HG03108 (cell line): ENCODE data around the gene USP21.
"Not testable (repeated sequence)": the region's sequence is repeated elsewhere in the genome, so short reads cannot be mapped to it uniquely, and the experiment has no call there.

ENCODE experiments used
- ATAC-seq: cut with Tn5 transposase; IDR thresholded peaks from one replicate; pipeline ENCODE4 v1.9.1; 2021; ENCODE audit warnings: moderate library complexity; ENCODE audit not compliant: unreplicated experiment

USP21 gene, protein sequence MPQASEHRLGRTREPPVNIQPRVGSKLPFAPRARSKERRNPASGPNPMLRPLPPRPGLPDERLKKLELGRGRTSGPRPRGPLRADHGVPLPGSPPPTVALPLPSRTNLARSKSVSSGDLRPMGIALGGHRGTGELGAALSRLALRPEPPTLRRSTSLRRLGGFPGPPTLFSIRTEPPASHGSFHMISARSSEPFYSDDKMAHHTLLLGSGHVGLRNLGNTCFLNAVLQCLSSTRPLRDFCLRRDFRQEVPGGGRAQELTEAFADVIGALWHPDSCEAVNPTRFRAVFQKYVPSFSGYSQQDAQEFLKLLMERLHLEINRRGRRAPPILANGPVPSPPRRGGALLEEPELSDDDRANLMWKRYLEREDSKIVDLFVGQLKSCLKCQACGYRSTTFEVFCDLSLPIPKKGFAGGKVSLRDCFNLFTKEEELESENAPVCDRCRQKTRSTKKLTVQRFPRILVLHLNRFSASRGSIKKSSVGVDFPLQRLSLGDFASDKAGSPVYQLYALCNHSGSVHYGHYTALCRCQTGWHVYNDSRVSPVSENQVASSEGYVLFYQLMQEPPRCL

DNA sequence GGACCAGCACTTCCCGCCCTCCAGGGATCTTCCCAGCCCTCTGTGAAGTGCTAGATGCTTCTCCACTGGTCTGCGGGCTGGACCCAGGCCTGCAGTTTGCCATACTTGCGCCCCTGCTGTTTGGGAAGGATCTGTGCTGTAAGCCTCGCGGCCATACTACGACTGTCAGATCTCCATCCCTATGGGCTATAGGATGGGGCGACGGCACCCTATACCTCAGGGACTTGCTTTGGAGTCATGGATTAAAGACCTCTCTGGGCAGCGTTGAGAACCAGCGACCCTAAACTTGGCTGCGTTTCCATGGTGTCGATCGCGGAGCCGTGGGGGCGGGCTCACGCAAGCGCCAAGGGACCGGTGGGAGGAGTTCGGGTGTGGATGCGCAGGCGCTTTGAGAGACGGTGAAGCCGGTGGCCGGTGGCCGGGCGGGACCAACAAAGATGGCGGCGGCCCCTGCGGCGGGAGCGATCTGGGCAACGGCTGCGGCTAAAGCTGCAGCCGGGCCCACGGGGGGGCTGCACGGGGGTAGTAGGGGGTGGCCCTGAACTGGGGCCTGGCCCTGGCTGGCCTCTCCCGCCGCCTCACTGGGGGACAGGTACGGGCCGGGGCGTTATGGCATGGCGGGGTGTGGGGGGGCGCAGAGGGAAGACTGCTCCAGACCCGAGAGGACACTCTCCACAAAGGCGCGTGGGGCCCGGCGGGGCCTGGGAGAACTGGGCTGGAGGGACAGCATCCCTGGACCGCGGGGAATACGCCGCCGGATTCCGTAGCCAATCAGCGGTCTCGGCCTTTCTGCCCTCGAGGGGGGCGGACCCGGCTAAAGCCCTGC is at the start of gene USP21:
Gene USP21 (plus strand): TSS at position 414 of the 826 bp plus-strand sequence. CDS start 1,141 bp downstream, outside the sequence.
- ATAC-seq: peak; percentile 87

- ATAC-seq: no peak
Measured at GRCh38 chr1:161111117-161111516, 48.2 kb upstream of the USP21 start.

GRCh38 chr1:161111527-161111926 is 47.8 kb upstream of the USP21 start:
- no peak for ATAC-seq

GRCh38 chr1:161113915-161114314 is 45.4 kb upstream of the USP21 start:
- ATAC-seq: no peak

DNA sequence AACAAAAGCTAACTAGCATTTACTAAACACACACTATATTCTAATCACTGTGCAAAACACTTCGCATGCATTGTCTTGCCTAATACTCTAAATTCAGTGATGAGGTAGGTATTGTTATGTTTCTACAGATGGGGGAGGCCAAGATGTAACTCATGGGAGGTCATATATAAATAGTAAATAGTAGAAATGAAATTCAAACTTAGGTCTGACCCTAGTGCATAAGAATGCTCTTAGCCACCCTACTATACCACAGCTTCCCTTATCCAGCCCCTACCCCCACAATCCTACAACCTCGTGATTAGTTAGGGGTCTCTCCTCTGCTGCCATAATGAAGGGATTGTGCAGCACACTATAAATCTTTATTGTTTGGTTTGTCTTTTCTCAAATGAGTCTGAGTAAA is 44.7 kb upstream of the USP21 start:
- no peak for ATAC-seq

DNA sequence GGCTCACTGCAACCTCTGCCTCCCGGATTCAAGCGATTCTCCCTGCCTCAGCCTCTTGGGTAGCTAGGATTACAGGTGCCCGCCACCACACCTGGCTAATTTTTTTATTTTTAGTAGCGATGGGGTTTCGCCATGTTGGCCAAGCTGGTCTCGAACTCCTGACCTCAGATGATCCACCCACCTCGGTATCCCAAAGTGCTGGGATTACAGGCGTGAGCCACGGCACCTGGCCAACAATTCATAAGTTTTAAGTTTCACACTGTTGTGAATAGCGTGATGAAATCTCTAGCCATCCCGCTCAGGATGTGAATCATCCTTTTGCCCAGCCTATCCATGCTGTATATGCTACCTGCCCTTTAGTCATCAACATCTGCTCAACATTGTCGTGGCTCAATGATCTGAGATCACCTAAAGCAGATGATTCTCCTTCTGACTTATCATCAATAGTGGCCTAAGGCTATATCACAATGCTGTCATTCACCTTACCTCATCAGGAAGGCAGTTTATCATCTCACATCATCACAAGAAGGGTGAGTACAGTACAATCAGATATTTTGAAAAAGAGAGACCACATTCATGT is 44.1 kb upstream of the USP21 start:
- no peak for ATAC-seq

GRCh38 chr1:161115961-161116360 is 43.3 kb upstream of the USP21 start:
- not testable (repeated sequence) for ATAC-seq

DNA sequence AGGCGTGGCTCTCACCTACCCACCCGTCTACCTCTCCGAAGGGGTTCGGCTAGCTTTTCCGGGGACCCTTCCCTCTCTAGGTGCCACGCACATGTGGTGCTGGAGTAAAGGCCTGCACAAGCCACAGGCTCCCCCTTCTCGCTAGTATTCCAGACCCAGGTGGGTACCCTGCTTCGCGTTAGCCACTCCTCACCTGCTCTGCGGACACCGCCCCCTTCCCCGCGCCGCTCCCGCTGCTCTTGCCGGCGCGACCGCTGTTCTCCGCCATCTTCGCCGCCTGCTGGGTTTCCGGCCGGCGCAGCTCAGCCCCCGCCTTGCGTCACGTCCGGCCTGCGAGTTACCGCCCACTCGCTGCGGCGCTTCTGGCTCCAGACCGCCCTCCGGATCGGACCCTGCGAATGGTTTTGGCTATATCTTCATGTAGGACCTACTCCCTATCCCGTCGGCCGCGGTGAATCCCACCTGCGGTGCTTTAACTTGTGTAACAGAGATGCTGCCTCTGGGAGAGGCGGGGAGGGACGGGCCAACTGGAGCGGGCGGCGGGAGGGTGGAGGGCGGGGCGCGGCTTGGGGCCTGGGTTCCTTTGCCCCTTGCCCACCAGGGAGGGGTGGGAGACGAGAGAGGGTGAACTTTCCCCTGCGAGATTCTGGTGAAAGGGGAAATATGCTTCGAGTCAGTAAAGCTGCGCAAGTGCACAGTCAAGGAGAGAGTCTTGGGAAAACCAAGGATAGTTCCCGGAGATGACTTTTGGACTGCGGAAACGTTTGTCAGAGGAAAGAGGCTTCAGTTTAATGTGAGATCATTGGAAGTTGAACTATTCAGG is 41.3 kb upstream of the USP21 start, which contains the start of the genes NIT1 and PFDN2:
Gene NIT1 (plus strand): TSS at position 347 of the 823 bp plus-strand sequence. CDS start 72 bp downstream, at position 419.
Gene PFDN2 (minus strand): TSS at position 279 of the 823 bp plus-strand sequence. CDS start 11 bp downstream, at position 268.
- peak; percentile 83 for ATAC-seq

- ATAC-seq: peak; percentile 40
Measured at GRCh38 chr1:161119092-161119903, 40.0 kb upstream of the USP21 start.

DNA sequence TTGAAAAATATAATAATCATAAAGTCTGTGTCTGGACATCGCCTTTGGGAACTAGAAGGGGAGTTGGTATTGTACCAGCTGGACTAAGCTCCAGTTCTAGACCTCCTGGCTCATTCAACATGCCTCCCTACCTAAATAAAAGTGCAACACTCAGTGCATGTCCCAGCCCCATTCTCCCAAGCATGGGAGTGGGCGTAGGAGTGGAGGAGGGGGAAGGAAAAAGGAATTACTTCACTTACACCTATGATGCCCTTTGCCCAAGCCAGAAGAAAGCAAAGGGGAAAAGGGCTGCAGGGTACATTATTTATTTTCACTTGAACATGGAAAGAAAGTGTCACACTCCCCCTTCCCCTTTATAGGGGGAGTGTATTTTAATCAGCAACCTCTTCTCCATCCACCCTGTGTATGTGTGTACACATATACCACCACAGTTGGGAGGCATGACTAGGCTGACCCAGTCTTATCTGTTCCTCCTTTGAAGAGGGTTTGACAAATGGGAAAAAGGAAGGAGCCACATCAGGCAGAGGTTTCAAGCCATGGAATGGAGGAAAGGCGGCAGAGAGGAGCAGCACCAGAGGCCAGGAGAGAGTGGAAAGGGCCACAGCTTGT is 38.2 kb upstream of the USP21 start:
- no peak for ATAC-seq

- no peak for ATAC-seq
Measured at GRCh38 chr1:161121834-161122233, 37.5 kb upstream of the USP21 start.

DNA sequence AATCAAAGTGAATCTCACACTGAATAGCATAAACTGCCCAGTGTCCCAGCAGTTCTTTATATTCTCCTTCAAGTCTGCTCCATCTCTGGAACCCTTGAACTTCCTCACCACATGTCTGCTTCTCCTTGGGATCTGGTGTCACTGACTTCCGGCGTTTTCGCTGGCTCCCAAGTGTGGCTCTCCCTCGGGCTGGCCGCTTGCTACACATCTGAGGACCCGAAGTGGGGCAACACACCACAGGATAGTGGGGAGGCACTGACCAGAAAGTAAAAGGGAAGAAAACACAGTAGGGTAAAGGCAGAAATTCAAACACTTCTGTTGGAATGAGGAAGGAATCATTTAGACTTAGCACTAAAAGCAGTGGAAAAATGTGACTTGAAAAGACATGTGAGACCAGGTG is 36.3 kb upstream of the USP21 start:
- ATAC-seq: no peak

DNA sequence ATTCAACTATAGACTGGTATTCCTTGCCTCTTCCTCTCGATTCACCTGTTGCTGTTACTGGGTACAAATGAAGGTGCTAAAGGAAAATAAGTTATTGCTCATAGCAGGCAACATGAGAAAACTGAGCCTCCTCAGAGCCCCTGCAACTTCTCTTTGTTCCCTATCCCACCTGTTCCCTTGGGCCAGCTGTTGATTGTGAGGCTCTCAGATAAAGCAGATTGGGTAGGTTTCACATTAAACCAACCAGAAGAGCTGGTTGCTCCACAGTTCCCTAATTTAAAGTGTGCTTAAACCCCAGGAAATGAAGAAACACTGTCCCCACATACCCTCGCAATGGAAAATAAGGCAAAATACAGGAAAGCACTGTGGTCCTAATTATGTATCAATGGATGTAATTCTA is 31.7 kb upstream of the USP21 start:
- no peak for ATAC-seq

GRCh38 chr1:161128591-161129420 is 30.5 kb upstream of the USP21 start:
- ATAC-seq: no peak

DNA sequence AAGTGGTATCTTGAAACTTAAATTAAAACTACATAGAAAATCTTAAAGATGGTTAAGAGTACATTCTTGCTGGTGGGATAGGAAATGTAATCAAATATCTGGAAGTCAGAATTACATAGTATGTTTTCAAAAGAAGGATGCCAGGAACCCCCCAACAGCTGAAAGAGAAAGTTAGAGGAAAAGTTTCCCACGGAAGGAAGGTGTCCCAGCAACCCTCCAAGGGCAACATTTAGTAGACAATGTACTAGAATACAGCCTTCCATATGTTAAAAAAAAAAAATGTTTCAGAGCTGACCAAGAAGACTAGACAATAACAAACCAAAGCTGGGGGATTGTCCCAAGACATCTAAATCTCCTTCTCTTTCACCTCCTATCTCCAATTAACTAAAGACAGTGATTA is 29.0 kb upstream of the USP21 start:
- no peak for ATAC-seq

DNA sequence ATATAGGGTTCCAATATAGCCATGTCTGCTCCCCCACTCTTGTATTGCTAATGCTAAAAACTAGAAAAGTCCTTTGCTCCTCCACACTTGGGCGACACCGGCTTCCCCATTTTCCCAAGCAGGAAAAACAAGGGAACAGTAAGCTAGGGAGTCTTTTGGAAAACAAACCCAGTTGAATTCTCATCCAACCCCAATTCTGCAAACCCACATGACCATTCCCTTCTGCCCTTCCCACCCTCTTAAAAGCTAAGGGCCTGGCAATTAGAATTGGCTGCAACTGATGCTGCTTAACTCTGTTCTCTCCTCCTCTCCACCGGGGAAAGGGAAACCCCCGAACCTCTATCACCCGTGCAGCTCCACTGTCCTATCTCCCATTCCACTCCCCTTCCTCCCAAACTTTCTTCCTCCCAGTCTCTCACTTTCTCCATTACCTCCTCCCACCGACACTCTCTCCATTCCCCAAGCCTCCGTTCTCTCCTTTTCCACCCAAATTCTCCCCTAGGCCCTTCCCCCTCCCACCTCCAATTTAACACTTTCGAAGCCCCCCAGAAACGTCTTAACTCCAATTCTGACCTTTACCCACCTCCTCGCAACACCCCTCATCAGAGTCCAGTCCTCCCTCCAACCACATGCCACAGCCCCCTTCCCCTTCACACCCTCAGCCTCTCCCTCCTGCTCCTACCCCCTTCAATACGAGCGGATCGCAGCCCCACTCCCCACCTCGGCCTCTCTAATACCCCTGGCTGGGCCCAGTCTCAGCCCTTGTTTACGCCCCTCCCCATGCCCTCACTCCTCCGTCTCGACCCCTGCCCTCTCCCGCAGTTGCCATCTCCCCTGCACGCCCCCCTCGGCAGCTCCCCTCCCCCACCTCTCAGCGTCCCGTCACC is 27.5 kb upstream of the USP21 start:
- no peak for ATAC-seq
